Thyroid gland (tissue), 4 donors: ENCODE data around the gene PDGFC.

Experiments used
- CTCF ChIP-seq, 6 experiments: fragments of 200-600 bp in 3 of 6; fragments of 450-650 bp in 3 of 6; sonication (generic) in 3 of 6; IDR thresholded peaks; one replicate each; pipeline ENCODE4 v1.5.1; 2016 to 2019; ENCODE audit warnings: antibody characterized with exemption in 6 of 6, mild to moderate bottlenecking in 2 of 6, inconsistent platforms in 1 of 6, moderate library complexity in 1 of 6
- POLR2A ChIP-seq, 2 donors: fragments of 450-650 bp; IDR thresholded peaks; one replicate each; pipeline ENCODE4 v1.6.1; 2017; ENCODE audit warnings: antibody characterized with exemption in 2 of 2, mild to moderate bottlenecking in 2 of 2, moderate library complexity in 1 of 2

GRCh38 chr4:156762851-156763250 lies 208.7 kb downstream of the PDGFC start:
- TF ChIP-seq CTCF (IDR thresholded peaks at IDR 0.05) (no peak), POLR2A (IDR thresholded peaks at IDR 0.05) (no peak)
